Activated CD8-positive, alpha-beta T cell treated with anti-CD3 and anti-CD28 coated beads, Interleukin-2, amount 10 ng/mL, durations not matched to agents 7 days and 5 days (primary cell): ENCODE results near the gene ACSM6. TPM values are rescaled to one million over a fixed set of nuclear protein-coding genes. Genes with fewer than 3 reads are reported as not detected.

Experiments used
- ATAC-seq: fragments of 150-1000 bp; cut with Tn5 transposase; one replicate; pipeline ENCODE4 v1.10.0; 2021; ENCODE audit warnings: moderate library complexity
- CTCF ChIA-PET: fragments of 350-600 bp; sonication (Branson Sonifier 250); formaldehyde crosslinking; loops from one replicate; lab custom pipeline; 2021; ENCODE audit warnings: antibody characterized with exemption; lab: Charles Lee
- POLR2A ChIA-PET: fragments of 350-600 bp; sonication (Branson Sonifier 250); formaldehyde crosslinking; loops from one replicate; lab custom pipeline; 2021; ENCODE audit warnings: antibody characterized with exemption; lab: Charles Lee
- DNase-seq: peaks from one replicate; pipeline ENCODE4 v3.0.0-alpha.2; 2020
- H3K27ac Mint-ChIP-seq: one replicate; pipeline ENCODE4 v1.8.0; 2021; ENCODE audit warnings: mild to moderate bottlenecking, mixed read lengths
- H3K27me3 Mint-ChIP-seq: one replicate; pipeline ENCODE4 v1.8.0; 2021; ENCODE audit warnings: low read depth, mixed read lengths
- H3K36me3 Mint-ChIP-seq: one replicate; pipeline ENCODE4 v1.8.0; 2021; ENCODE audit warnings: low read depth, mixed read lengths
- H3K4me1 Mint-ChIP-seq: one replicate; pipeline ENCODE4 v1.8.0; 2021; ENCODE audit warnings: low read depth, mixed read lengths
- H3K4me3 Mint-ChIP-seq: one replicate; pipeline ENCODE4 v1.8.0; 2021; ENCODE audit warnings: mild to moderate bottlenecking, mixed read lengths
- H3K9me3 Mint-ChIP-seq: one replicate; pipeline ENCODE4 v1.8.0; 2022; ENCODE audit warnings: mixed read lengths; ENCODE audit not compliant: insufficient read depth
- total RNA-seq, 2 experiments: library from RNA; stranded (reverse); gene quantifications; one replicate each; pipeline ENCODE4 v1.2.3, GENCODE V29; 2021

ACSM6 gene
- total RNA-seq, 2 experiments from 2014 or later: not detected

DNA sequence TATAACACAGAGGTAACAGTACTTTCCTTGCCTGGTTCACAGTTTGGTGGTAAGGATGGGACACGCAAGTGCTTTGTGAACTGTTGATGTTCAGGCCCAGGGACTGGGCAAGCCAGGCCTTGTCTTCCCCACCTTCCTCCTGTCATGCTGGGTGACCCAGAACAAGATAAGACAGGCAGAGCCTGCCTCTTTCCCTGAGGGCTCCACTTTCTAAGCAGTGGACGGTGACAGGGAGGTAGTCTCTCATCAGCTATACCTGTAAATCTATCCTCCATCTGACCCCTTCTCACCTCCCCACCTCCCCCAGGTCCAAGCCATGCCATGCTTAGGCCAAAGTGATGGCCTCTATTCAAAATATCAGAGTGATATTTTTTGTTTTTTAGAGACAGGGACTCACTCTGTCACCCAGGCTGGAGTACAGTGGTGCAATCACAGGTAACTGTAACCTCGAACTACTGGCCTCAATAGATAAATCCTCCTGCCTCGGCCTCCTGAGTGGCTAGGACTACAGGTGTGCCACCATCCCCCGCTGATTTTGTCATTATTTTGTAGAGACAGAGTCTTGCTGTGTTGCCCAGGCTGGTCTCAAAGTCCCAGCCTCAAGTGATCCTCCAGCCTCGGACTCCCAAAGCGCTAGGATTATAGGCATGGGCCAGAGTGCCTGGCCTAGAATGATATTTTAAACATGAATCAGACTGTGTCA, 54.0 kb downstream of the ACSM6 start:
- ChIA-PET CTCF (interaction anchor here (0.7 to 6.6 kb wide), 4 partner anchors 102 to 183 kb away, joined by 3 to 265 read pairs (median 18); no protein-coding TSS in a partner anchor), POLR2A (no interaction called here)
- ATAC-seq (no peak), DNase-seq (no peak)
- no peak overlapping the region for H3K27ac Mint-ChIP-seq
- H3K4me1 Mint-ChIP-seq: peaks cover 17% of the 10 kb centered on the region
- no peak overlapping the region for H3K4me3 Mint-ChIP-seq
- no peaks in the 10 kb centered on the region for H3K9me3 Mint-ChIP-seq
- H3K36me3 Mint-ChIP-seq: no peaks in the 10 kb centered on the region
- H3K27me3 Mint-ChIP-seq: peaks cover 11% of the 10 kb centered on the region

- Mint-ChIP-seq H3K4me1 (peaks cover 17% of the 10 kb centered on the region), H3K27me3 (peaks cover 14% of the 10 kb centered on the region), H3K27ac (no peak overlapping the region), H3K4me3 (no peak overlapping the region), H3K9me3 (no peaks in the 10 kb centered on the region), H3K36me3 (no peaks in the 10 kb centered on the region)
- ATAC-seq (no peak), DNase-seq (no peak)
- CTCF ChIA-PET: interaction anchor here (1.5 kb wide), 1 partner anchor 114 kb away, joined by 6 read pairs; no protein-coding TSS in a partner anchor
- POLR2A ChIA-PET: no interaction called here
Measured at GRCh38 chr10:95248989-95249388, 55.0 kb downstream of the ACSM6 start.

- Mint-ChIP-seq H3K36me3 (no peaks in the 10 kb centered on the region), H3K4me1 (peaks cover 17% of the 10 kb centered on the region), H3K27me3 (peaks cover 15% of the 10 kb centered on the region), H3K9me3 (no peaks in the 10 kb centered on the region), H3K4me3 (no peak overlapping the region), H3K27ac (no peak overlapping the region)
- DNase-seq: no peak
- ChIA-PET CTCF (interaction anchor here (1.5 kb wide), 1 partner anchor 114 kb away, joined by 6 read pairs; no protein-coding TSS in a partner anchor), POLR2A (no interaction called here)
- ATAC-seq: no peak
Measured at GRCh38 chr10:95249467-95249866, 55.4 kb downstream of the ACSM6 start.

GRCh38 chr10:95250856-95251255, 56.8 kb downstream of the ACSM6 start:
- Mint-ChIP-seq H3K4me1 (peaks cover 6% of the 10 kb centered on the region), H3K4me3 (no peak overlapping the region), H3K27me3 (peaks cover 22% of the 10 kb centered on the region), H3K27ac (no peak overlapping the region), H3K9me3 (no peaks in the 10 kb centered on the region), H3K36me3 (no peaks in the 10 kb centered on the region)
- CTCF ChIA-PET: no interaction called here
- POLR2A ChIA-PET: no interaction called here
- ATAC-seq: no peak
- no peak for DNase-seq

- Mint-ChIP-seq H3K4me3 (no peak overlapping the region), H3K4me1 (no peaks in the 10 kb centered on the region), H3K9me3 (no peaks in the 10 kb centered on the region), H3K36me3 (no peaks in the 10 kb centered on the region), H3K27me3 (peaks cover 28% of the 10 kb centered on the region), H3K27ac (no peak overlapping the region)
- no peak for DNase-seq
- no peak for ATAC-seq
- CTCF ChIA-PET: no interaction called here
- POLR2A ChIA-PET: no interaction called here
Measured at GRCh38 chr10:95253007-95253406, 59.0 kb downstream of the ACSM6 start.

GRCh38 chr10:95253686-95254085, 59.6 kb downstream of the ACSM6 start:
- Mint-ChIP-seq H3K27ac (no peak overlapping the region), H3K4me1 (no peaks in the 10 kb centered on the region), H3K4me3 (no peak overlapping the region), H3K27me3 (peaks cover 31% of the 10 kb centered on the region), H3K9me3 (no peaks in the 10 kb centered on the region), H3K36me3 (no peaks in the 10 kb centered on the region)
- no peak for DNase-seq
- ATAC-seq: no peak
- ChIA-PET CTCF (no interaction called here), POLR2A (no interaction called here)

DNA sequence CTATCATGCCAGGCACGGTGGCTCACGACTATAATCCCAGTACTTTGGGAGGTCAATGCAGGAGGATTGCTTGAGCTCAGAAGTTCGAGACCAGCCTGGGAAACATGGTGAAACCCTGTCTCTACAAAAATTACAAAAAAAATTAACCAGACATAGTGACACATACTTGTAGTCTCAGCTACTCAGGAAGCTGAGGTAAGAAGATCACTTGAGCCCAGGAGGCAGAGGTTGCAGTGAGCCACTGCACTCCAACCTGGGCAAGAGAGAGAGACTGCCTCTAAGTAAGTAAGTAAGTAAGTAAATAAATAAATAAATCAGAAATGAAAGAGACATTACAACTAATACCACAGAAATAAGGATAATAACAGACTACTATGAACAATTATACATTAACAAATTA, 60.6 kb downstream of the ACSM6 start:
- Mint-ChIP-seq H3K36me3 (no peaks in the 10 kb centered on the region), H3K9me3 (no peaks in the 10 kb centered on the region), H3K4me3 (no peak overlapping the region), H3K27me3 (peaks cover 31% of the 10 kb centered on the region), H3K4me1 (no peaks in the 10 kb centered on the region), H3K27ac (no peak overlapping the region)
- no peak for DNase-seq
- CTCF ChIA-PET: interaction anchor here (0.9 kb wide), 1 partner anchor 9 kb away, joined by 4 read pairs; no protein-coding TSS in a partner anchor
- ATAC-seq: no peak
- POLR2A ChIA-PET: no interaction called here

DNA sequence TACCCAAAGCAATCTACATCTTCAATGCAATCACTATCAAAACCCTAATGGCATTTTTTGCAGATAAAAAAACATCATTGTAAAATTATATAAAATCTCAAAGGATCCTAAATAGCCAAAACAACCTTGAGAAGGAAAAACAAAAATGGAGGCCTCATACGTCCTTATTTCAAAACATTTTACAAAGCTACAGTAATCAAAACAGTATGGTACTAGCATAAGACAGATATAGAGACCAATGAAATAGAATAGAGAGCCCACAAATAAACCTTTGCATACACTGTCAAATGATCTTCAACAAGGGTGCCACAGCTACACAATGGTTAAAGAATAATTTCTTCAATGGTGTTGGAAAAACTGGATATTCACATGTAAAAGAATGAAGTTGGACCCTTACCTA, 62.2 kb downstream of the ACSM6 start:
- CTCF ChIA-PET: interaction anchor here (3.7 kb wide), 1 partner anchor 10 kb away, joined by 12 read pairs; no protein-coding TSS in a partner anchor
- Mint-ChIP-seq H3K27ac (no peak overlapping the region), H3K9me3 (no peaks in the 10 kb centered on the region), H3K36me3 (no peaks in the 10 kb centered on the region), H3K4me3 (no peak overlapping the region), H3K27me3 (peaks cover 31% of the 10 kb centered on the region), H3K4me1 (no peaks in the 10 kb centered on the region)
- POLR2A ChIA-PET: no interaction called here
- DNase-seq (no peak), ATAC-seq (no peak)

- Mint-ChIP-seq H3K4me1 (no peaks in the 10 kb centered on the region), H3K4me3 (no peak overlapping the region), H3K36me3 (no peaks in the 10 kb centered on the region), H3K27me3 (peaks cover 23% of the 10 kb centered on the region), H3K27ac (no peak overlapping the region), H3K9me3 (no peaks in the 10 kb centered on the region)
- DNase-seq (no peak), ATAC-seq (no peak)
- ChIA-PET POLR2A (interaction anchor here (0.7 kb wide), 1 partner anchor 8 kb away, joined by 3 read pairs; no protein-coding TSS in a partner anchor), CTCF (interaction anchor here (3.7 kb wide), 1 partner anchor 12 kb away, joined by 12 read pairs; no protein-coding TSS in a partner anchor)
Measured at GRCh38 chr10:95257849-95258248, 63.8 kb downstream of the ACSM6 start.

GRCh38 chr10:95260397-95260881, 66.4 kb downstream of the ACSM6 start:
- DNase-seq (no peak), ATAC-seq (no peak)
- CTCF ChIA-PET: interaction anchor here (1.2 kb wide), 1 partner anchor 103 kb away, joined by 5 read pairs; no protein-coding TSS in a partner anchor
- Mint-ChIP-seq H3K27me3 (peaks cover 15% of the 10 kb centered on the region), H3K4me1 (no peaks in the 10 kb centered on the region), H3K4me3 (no peak overlapping the region), H3K27ac (no peak overlapping the region), H3K36me3 (no peaks in the 10 kb centered on the region), H3K9me3 (no peaks in the 10 kb centered on the region)
- POLR2A ChIA-PET: no interaction called here

DNA sequence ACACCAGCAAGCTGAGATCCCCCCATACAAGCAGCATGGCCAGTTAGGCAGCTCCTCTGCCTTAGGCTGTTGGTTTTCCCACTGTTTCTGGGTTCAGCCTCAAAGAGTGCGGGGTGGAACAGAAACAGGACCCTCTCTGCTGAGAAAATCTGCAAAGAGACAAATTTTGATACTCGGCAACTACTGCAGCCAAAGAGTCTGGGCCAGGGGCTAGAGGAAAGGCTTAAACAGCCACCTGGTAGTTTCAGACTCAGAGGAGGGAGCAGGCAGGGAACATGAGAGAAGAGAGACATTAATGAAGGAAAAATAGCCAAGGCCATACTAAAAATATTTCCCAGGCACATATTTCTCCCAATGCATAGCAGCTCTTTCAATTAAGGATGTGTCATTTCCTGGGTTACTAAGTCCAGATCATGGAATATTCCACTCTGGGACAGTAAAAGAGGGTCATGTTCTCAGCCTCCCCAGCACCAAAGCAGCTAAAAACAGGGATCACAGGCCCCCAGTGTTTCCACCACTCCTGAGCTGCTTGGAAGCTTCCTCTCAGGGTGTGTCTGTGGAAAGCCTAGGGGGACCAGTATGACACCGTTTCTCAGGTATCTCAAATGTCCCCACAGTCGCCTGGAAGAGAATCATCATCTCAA, 67.0 kb downstream of the ACSM6 start:
- H3K36me3 Mint-ChIP-seq: no peaks in the 10 kb centered on the region
- ChIA-PET CTCF (no interaction called here), POLR2A (no interaction called here)
- peaks cover 11% of the 10 kb centered on the region for H3K27me3 Mint-ChIP-seq
- DNase-seq (no peak), ATAC-seq (no peak)
- H3K4me1 Mint-ChIP-seq: no peaks in the 10 kb centered on the region
- H3K9me3 Mint-ChIP-seq: no peaks in the 10 kb centered on the region
- no peak overlapping the region for H3K27ac Mint-ChIP-seq
- no peak overlapping the region for H3K4me3 Mint-ChIP-seq

DNA sequence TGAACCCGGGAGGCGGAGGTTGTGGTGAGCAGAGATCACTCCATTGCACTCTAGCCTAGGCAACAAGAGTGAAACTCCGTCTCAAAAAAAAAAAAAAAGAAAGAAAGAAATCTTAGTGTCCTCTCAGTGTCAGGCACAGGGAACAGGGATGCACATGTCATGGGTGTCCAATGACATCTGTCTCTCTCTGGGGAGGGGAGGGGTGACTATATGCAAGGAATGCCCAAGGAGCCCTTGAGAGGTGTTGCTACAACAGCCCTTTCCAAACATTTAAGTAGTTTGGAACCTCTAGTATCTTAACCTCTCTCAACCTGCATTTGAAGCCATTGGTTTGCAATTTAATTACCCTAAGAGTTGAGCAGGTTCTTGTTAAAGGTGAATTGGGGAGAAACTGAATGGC, 67.9 kb downstream of the ACSM6 start:
- no peaks in the 10 kb centered on the region for H3K9me3 Mint-ChIP-seq
- DNase-seq (no peak), ATAC-seq (no peak)
- POLR2A ChIA-PET: no interaction called here
- peaks cover 8% of the 10 kb centered on the region for H3K27me3 Mint-ChIP-seq
- CTCF ChIA-PET: no interaction called here
- no peak overlapping the region for H3K4me3 Mint-ChIP-seq
- H3K36me3 Mint-ChIP-seq: no peaks in the 10 kb centered on the region
- no peaks in the 10 kb centered on the region for H3K4me1 Mint-ChIP-seq
- no peak overlapping the region for H3K27ac Mint-ChIP-seq
